Peyer's patch (tissue), 4 donors: Measurements from ENCODE around the gene PYDC1. TPM values are rescaled to one million over a fixed set of nuclear protein-coding genes. Genes with fewer than 3 reads are reported as not detected.

Source experiments
- DNase-seq, 3 donors: peaks; one replicate each; pipeline ENCODE4 v3.0.0-alpha.2; 2017 to 2019
- H3K27ac ChIP-seq, 4 donors: fragments of 200-600 bp; sonication (generic); one replicate each; pipeline ENCODE4 v1.5.1; 2016 to 2019
- H3K27me3 ChIP-seq, 2 donors: fragments of 200-600 bp; sonication (generic); one replicate each; pipeline ENCODE4 v1.5.1; 2019
- H3K36me3 ChIP-seq, 3 donors: fragments of 200-600 bp; sonication (generic); one replicate each; pipeline ENCODE4 v1.5.1; 2016 to 2019
- H3K4me1 ChIP-seq, 4 donors: fragments of 200-600 bp; sonication (generic); one replicate each; pipeline ENCODE4 v1.5.1; 2016 to 2019
- H3K4me3 ChIP-seq, 4 donors: fragments of 200-600 bp; sonication (generic); 1 replicate in 3 of 4; 2 replicates in 1 of 4; pipeline ENCODE4 v1.5.1; 2016 to 2019; ENCODE audit warnings: mild to moderate bottlenecking in 1 of 4
- H3K9me3 ChIP-seq, 4 donors: fragments of 200-600 bp; sonication (generic); one replicate each; pipeline ENCODE4 v1.5.1; 2016 to 2019; ENCODE audit warnings: mild to moderate bottlenecking in 1 of 4
- POLR2A ChIP-seq, 2 donors: fragments of 450-650 bp; IDR thresholded peaks; one replicate each; pipeline ENCODE4 v1.5.1; 2017; ENCODE audit warnings: antibody characterized with exemption in 2 of 2, mild to moderate bottlenecking in 2 of 2, moderate library complexity in 2 of 2
- small RNA-seq, 2 donors: library from RNA; depleted of rRNA; stranded (forward); fragments of <200 nt; gene quantifications; one replicate each; pipeline ENCODE3, GENCODE V24; 2016
- total RNA-seq, 4 donors: library from RNA; depleted of rRNA; stranded (reverse); fragments of >200 nt; gene quantifications; one replicate each; pipeline ENCODE4 v1.1.0, GENCODE V29; 2016
- TF ChIP-seq, protein P1 (sequence below), 6 experiments: fragments of 450-650 bp in 4 of 6; fragments of 200-600 bp in 2 of 6; sonication (generic) in 1 of 6; IDR thresholded peaks; one replicate each; pipeline ENCODE4 v1.5.1; 2017 to 2019; ENCODE audit warnings: antibody characterized with exemption in 6 of 6, mild to moderate bottlenecking in 3 of 6, moderate library complexity in 1 of 6

PYDC1 gene
- total RNA-seq, 4 donors from 2014 or later: not detected

DNA sequence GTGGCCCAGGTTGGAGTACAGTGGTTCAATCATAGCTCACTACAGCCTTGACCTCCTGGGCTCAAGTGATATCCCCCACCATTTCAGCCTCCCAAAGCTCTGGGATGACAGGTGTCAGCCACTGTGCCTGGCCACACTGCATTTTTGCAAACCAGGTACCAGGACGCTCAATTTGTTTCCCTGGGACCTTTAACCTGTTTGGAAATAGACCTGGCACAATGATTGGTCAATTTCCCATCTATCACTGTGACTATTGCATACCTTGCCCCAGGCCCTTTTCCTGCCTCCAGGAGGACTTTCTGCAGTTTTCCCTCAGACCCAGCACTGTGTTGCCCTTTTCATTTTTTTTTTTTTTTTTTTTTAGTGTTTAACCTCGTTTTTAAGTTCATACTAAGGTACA is 48.1 kb downstream of the PYDC1 start:
- Histone ChIP-seq H3K9me3 (no peaks in the 10 kb centered on the region), H3K27ac (no peak overlapping the region), H3K36me3 (no peaks in the 10 kb centered on the region), H3K4me1 (no peaks in the 10 kb centered on the region), H3K27me3 (no peaks in the 10 kb centered on the region), H3K4me3 (no peak overlapping the region)
- TF ChIP-seq, protein P1, sequence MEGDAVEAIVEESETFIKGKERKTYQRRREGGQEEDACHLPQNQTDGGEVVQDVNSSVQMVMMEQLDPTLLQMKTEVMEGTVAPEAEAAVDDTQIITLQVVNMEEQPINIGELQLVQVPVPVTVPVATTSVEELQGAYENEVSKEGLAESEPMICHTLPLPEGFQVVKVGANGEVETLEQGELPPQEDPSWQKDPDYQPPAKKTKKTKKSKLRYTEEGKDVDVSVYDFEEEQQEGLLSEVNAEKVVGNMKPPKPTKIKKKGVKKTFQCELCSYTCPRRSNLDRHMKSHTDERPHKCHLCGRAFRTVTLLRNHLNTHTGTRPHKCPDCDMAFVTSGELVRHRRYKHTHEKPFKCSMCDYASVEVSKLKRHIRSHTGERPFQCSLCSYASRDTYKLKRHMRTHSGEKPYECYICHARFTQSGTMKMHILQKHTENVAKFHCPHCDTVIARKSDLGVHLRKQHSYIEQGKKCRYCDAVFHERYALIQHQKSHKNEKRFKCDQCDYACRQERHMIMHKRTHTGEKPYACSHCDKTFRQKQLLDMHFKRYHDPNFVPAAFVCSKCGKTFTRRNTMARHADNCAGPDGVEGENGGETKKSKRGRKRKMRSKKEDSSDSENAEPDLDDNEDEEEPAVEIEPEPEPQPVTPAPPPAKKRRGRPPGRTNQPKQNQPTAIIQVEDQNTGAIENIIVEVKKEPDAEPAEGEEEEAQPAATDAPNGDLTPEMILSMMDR (IDR thresholded peaks at IDR 0.05): no peak
- no peak for TF ChIP-seq POLR2A (IDR thresholded peaks at IDR 0.05)
- DNase-seq: no peak

DNA sequence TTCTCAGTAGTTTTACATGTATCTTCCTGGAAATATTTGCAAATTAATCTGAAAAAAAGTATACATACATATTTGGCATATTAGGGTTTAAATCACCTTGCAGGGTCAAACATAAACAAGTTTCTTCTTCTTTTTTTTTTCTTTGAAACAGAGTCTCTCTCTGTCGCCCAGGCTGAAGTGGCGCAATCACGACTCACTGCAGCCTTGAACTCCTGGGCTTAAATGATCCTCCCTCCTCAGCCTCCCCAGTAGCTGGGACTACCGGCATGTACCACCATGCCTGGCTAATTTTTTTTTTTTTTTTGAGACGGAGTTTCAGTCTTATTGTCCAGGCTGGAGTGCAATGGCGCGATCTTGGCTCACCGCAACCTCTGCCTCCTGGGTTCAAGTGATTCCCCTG is 49.6 kb downstream of the PYDC1 start:
- DNase-seq: no peak
- no peak overlapping the region for H3K4me3 ChIP-seq
- no peaks in the 10 kb centered on the region for H3K9me3 ChIP-seq
- H3K4me1 ChIP-seq: no peaks in the 10 kb centered on the region
- TF ChIP-seq, protein P1 (IDR thresholded peaks at IDR 0.05): no peak
- no peak for TF ChIP-seq POLR2A (IDR thresholded peaks at IDR 0.05)
- H3K36me3 ChIP-seq: no peaks in the 10 kb centered on the region
- H3K27ac ChIP-seq: no peak overlapping the region
- H3K27me3 ChIP-seq: no peaks in the 10 kb centered on the region

Small RNAs within 50 kb of the gene (small RNA-seq; reads per million reads assigned to genes)
- 0 reads per million in 2 donors for gene NDUFA3P6

Other genes with a start within 250 kb of the PYDC1 start
- gene HSD3B7, start 231.9 kb downstream of the PYDC1 start, total RNA-seq: 10 to 100 TPM; 38.8 to 59.1 (median 52.2) TPM
- 1 to 10 TPM in 2 of 4 donors, under 1 TPM in 1, not detected in 1; 0.18 to 1.3 (median 1.0) TPM for gene STX1B, start 206.5 kb downstream of the PYDC1 start, total RNA-seq
- gene STX4, start 183.6 kb downstream of the PYDC1 start, total RNA-seq: 100 to 1,000 TPM in 3 of 4 donors, 10 to 100 TPM in 1; 60.2 to 159 (median 101) TPM
- 10 to 100 TPM in 2 of 4 donors, 1 to 10 TPM in 2; 3.3 to 17.2 (median 11.4) TPM for gene ZNF668, start 142.9 kb downstream of the PYDC1 start, total RNA-seq
- 10 to 100 TPM; 11.6 to 42.1 (median 29.8) TPM for gene ZNF646, start 142.7 kb downstream of the PYDC1 start, total RNA-seq
- 10 to 100 TPM in 2 of 4 donors, 1 to 10 TPM in 2; 6.8 to 18.4 (median 12.0) TPM for gene PRSS53, start 128.2 kb downstream of the PYDC1 start, total RNA-seq
- gene VKORC1, start 122.3 kb downstream of the PYDC1 start, total RNA-seq: 100 to 1,000 TPM in 2 of 4 donors, 10 to 100 TPM in 2; 20.6 to 207 (median 102) TPM
- gene BCKDK, start 108.7 kb downstream of the PYDC1 start, total RNA-seq: 10 to 100 TPM; 30.5 to 71.4 (median 41.8) TPM
- gene KAT8, start 99.5 kb downstream of the PYDC1 start, total RNA-seq: 10 to 100 TPM; 41.5 to 89.4 (median 70.0) TPM
- 100 to 1,000 TPM in 3 of 4 donors, 10 to 100 TPM in 1; 27.2 to 666 (median 549) TPM for gene PRSS8, start 81.4 kb downstream of the PYDC1 start, total RNA-seq
- gene PRSS36, start 67.1 kb downstream of the PYDC1 start, total RNA-seq: 10 to 100 TPM in 3 of 4 donors, not detected in 1; 26.1 to 31.3 (median 28.2) TPM
- 100 to 1,000 TPM in 2 of 4 donors, 10 to 100 TPM in 2; 69.7 to 173 (median 121) TPM for gene FUS, start 37.0 kb downstream of the PYDC1 start, total RNA-seq
- gene PYCARD, start 14.4 kb downstream of the PYDC1 start, total RNA-seq: 100 to 1,000 TPM in 2 of 4 donors, 10 to 100 TPM in 2; 91.1 to 201 (median 125) TPM
- gene TRIM72, start 3.0 kb downstream of the PYDC1 start, total RNA-seq: not detected
- gene ITGAM, start 42.8 kb upstream of the PYDC1 start, total RNA-seq: 10 to 100 TPM in 1 of 4 donors, 1 to 10 TPM in 2, under 1 TPM in 1; 0.35 to 14.9 (median 7.2) TPM
- gene ITGAX, start 138.0 kb upstream of the PYDC1 start, total RNA-seq: 10 to 100 TPM in 1 of 4 donors, 1 to 10 TPM in 1, under 1 TPM in 1, not detected in 1; 0.70 to 18.2 (median 2.5) TPM
- under 1 TPM in 1 of 4 donors, not detected in 3; 0.83 TPM for gene ITGAD, start 176.2 kb upstream of the PYDC1 start, total RNA-seq
- gene COX6A2, start 211.2 kb upstream of the PYDC1 start, total RNA-seq: not detected
- gene ZNF843, start 225.7 kb upstream of the PYDC1 start, total RNA-seq: 1 to 10 TPM in 1 of 4 donors, under 1 TPM in 1, not detected in 2; 0.47 to 1.3 TPM
- gene ARMC5, start 242.4 kb upstream of the PYDC1 start, total RNA-seq: 10 to 100 TPM; 12.4 to 20.4 (median 17.6) TPM